Body of pancreas (tissue), 4 donors: ENCODE data around the gene TOP3A.

Experiments used
- CTCF ChIP-seq, 7 experiments: fragments of 450-650 bp in 4 of 7; fragments of 200-600 bp in 3 of 7; sonication (generic) in 3 of 7; IDR thresholded peaks; one replicate each; pipeline ENCODE4 v1.5.1; 2016 to 2019; ENCODE audit warnings: antibody characterized with exemption in 7 of 7
- POLR2A ChIP-seq, 3 donors: fragments of 450-650 bp; IDR thresholded peaks; one replicate each; pipeline ENCODE4 v1.6.1; 2016; ENCODE audit warnings: antibody characterized with exemption in 3 of 3, mild to moderate bottlenecking in 2 of 3

DNA sequence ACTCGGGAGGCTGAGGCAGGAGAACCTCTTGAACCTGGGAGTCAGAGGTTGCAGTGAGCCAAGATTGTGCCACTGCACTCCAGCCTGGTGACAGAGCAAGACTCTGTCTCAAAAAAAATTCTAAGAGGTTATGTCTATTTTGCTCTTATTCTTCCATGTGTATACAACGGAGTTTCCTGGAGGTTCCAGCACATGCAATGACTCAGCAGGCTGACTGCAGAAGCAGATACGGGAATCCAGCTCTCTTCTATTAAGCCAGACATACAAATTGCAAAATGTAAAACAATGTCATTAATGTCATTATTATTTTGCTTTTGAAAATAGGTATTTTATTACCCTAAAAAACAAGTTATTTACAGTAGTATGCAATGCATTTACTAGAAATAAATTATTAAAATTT lies 35.9 kb downstream of the TOP3A start:
- TF ChIP-seq POLR2A (IDR thresholded peaks at IDR 0.05) = no peak
- no peak for TF ChIP-seq CTCF (IDR thresholded peaks at IDR 0.05)
